ENCODE results near the gene ERC2. TPM values are rescaled to one million over a fixed set of nuclear protein-coding genes. Genes with fewer than 3 reads are reported as not detected.

The ERC2 gene
- total and polyA plus RNA-seq, 2 of the 13 experiments (the other 11 are each of a cell fraction or from before 2014, with no cell fraction given), result 0.16 to 0.22 TPM

DNA sequence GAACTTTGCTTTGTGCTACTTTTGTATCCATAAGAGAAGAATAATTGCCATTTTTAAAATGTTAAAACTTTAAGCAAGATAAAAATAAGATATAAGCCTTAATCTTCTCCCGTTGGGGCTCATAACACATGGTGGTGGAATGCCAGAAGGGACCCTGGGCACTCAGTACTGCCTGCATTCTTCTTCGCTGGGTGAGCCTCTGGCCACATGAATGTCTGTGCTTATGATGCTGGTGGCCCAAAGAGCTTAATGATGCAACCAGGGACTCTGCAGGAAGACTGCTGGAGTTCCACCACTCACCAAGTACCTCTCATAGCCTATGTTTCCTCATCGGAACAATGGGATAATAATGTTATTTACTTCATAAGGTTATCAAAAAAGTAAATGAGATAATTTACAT is 103.6 kb downstream of the ERC2 start (continued):
- TF ChIP-seq, protein P1, sequence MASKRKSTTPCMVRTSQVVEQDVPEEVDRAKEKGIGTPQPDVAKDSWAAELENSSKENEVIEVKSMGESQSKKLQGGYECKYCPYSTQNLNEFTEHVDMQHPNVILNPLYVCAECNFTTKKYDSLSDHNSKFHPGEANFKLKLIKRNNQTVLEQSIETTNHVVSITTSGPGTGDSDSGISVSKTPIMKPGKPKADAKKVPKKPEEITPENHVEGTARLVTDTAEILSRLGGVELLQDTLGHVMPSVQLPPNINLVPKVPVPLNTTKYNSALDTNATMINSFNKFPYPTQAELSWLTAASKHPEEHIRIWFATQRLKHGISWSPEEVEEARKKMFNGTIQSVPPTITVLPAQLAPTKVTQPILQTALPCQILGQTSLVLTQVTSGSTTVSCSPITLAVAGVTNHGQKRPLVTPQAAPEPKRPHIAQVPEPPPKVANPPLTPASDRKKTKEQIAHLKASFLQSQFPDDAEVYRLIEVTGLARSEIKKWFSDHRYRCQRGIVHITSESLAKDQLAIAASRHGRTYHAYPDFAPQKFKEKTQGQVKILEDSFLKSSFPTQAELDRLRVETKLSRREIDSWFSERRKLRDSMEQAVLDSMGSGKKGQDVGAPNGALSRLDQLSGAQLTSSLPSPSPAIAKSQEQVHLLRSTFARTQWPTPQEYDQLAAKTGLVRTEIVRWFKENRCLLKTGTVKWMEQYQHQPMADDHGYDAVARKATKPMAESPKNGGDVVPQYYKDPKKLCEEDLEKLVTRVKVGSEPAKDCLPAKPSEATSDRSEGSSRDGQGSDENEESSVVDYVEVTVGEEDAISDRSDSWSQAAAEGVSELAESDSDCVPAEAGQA (IDR thresholded peaks at IDR 0.05; ENCODE audit: low read depth), result no peak
- TF ChIP-seq, protein P1 (CRISPR knock-in tag; IDR thresholded peaks at IDR 0.05; ENCODE audit: borderline replicate concordance), result no peak
- TF ChIP-seq GTF3A (CRISPR knock-in tag; conservative IDR thresholded peaks at IDR 0.05) (no peak), PRMT3 (CRISPR knock-in tag; IDR thresholded peaks at IDR 0.05; ENCODE audit: borderline replicate concordance, low read depth) (no peak), SMARCC2 (IDR thresholded peaks at IDR 0.05) (no peak), HIVEP1 (CRISPR knock-in tag; IDR thresholded peaks at IDR 0.05) (no peak), KLF15 (CRISPR knock-in tag; IDR thresholded peaks at IDR 0.05; ENCODE audit: borderline replicate concordance) (no peak)

GRCh38 chr3:56363720-56364119 is 104.5 kb downstream of the ERC2 start:
- DNase-seq (ENCODE audit: low spot score) (no peak), FAIRE-seq (no peak), ATAC-seq (no peak)
- BruUV-seq (replicated peaks), result no TSS peak
- no peak for TF ChIP-seq ZFP62 (CRISPR knock-in tag; IDR thresholded peaks at IDR 0.05)
- TF ChIP-seq ZNF451 (CRISPR knock-in tag; IDR thresholded peaks at IDR 0.05), result no peak
- peak; percentile 88 for TF ChIP-seq PCBP2 (optimal IDR thresholded peaks at IDR 0.05; ENCODE audit: low read depth, low read length, poor library complexity, severe bottlenecking)
- TF ChIP-seq ZNF614 (CRISPR knock-in tag; IDR thresholded peaks at IDR 0.05; ENCODE audit: borderline replicate concordance), result no peak
- TF ChIP-seq HNRNPK (IDR thresholded peaks at IDR 0.05; ENCODE audit: low read depth, low read length, poor library complexity, severe bottlenecking), result peak; percentile 78
- TF ChIP-seq ZNF562 (CRISPR knock-in tag; IDR thresholded peaks at IDR 0.05; ENCODE audit: borderline replicate concordance), result no peak
- no peak for TF ChIP-seq ZNF354B (CRISPR knock-in tag; IDR thresholded peaks at IDR 0.05)
- 0 out of 2 replicates have a peak, but pooled peaks have one; percentile 32 for TF ChIP-seq PCBP1 (IDR thresholded peaks at IDR 0.05; ENCODE audit: borderline replicate concordance, low read depth, low read length)
- no peak for TF ChIP-seq ONECUT2 (CRISPR knock-in tag; IDR thresholded peaks at IDR 0.05)
- Histone ChIP-seq H3K9ac (ENCODE audit: insufficient read depth, low read depth, low read length) (no peak overlapping the region), H4K20me1 (ENCODE audit: insufficient read depth, low read length) (no peaks in the 10 kb centered on the region), H3K36me3 (replicated peaks in 1 of 2; ENCODE audit: control insufficient read depth in 1 of 2, insufficient read depth in 2 of 2, low read length in 2 of 2) (no peaks in the 10 kb centered on the region), H3K4me3 (replicated peaks in 1 of 3; ENCODE audit: insufficient read depth in 1 of 3, low read depth in 2 of 3, low read length in 3 of 3) (no peak overlapping the region), H3K27me3 (ENCODE audit: control insufficient read depth in 1 of 2, insufficient read depth in 2 of 2, low read length in 2 of 2) (no peaks in the 10 kb centered on the region), H3K27ac (ENCODE audit: extremely low read length, insufficient read depth, low read length) (no peak overlapping the region), H3K4me2 (ENCODE audit: low read depth, low read length) (no peak overlapping the region), H3K79me2 (ENCODE audit: insufficient read depth, low read length) (no peaks in the 10 kb centered on the region), H3K9me3 (ENCODE audit: low read length) (no peaks in the 10 kb centered on the region), H3K4me1 (ENCODE audit: insufficient read depth, low read length) (no peaks in the 10 kb centered on the region), H2AFZ (ENCODE audit: low read length) (no peak overlapping the region)
- WGBS (ENCODE audit: low lambda C conversion rate), result 0% methylated on average over 1 of the region's 1 CpG
- in situ Hi-C loops (cut with HindIII; ENCODE audit: extremely low pct_ligation_motif_present, low pct_unique_long_range_greater_than_20kb), result no loop called here
- CTCF ChIA-PET (ENCODE audit: low intra/inter-chr PET ratio, low total read pairs), result no interaction called here
- intact Hi-C loops (cut with micrococcal nuclease; ENCODE audit: unreplicated experiment), result no loop called here
- POLR2A ChIA-PET, result no interaction called here
